OCI-LY3 (cell line): ENCODE results near the gene GORASP1.

ENCODE experiments used
- H2AFZ ChIP-seq: fragments of 200-600, 300-600 bp; shearing (Covaris generic); 2 replicates; pipeline ENCODE4 v1.6.0; 2014; ENCODE audit warnings: antibody characterized with exemption, low read depth, low read length
- H3K27ac ChIP-seq: fragments of 200-600, 300-600 bp; sonication (generic); 2 replicates; pipeline ENCODE4 v1.5.1; 2014; ENCODE audit warnings: mild to moderate bottlenecking, low read length, moderate library complexity, mixed read lengths
- H3K27me3 ChIP-seq: fragments of 200-600, 300-600 bp; sonication (generic); 2 replicates; pipeline ENCODE4 v1.6.1; 2014; ENCODE audit warnings: low read depth, low read length, mixed read lengths
- H3K36me3 ChIP-seq: fragments of 200-600, 300-600 bp; sonication (generic); replicated peaks from 2 replicates; pipeline ENCODE3; 2014; ENCODE audit warnings: low read depth, low read length, mixed read lengths
- H3K4me1 ChIP-seq: fragments of 300-600, 200-600 bp; sonication (generic); 2 replicates; pipeline ENCODE4 v1.6.1; 2014; ENCODE audit warnings: low read length, mixed read lengths
- H3K4me2 ChIP-seq: fragments of 200-600, 300-600 bp; sonication (generic); 2 replicates; pipeline ENCODE4 v1.6.1; 2014; ENCODE audit warnings: low read length, mixed read lengths
- H3K4me3 ChIP-seq: fragments of 300-600, 200-600 bp; sonication (generic); 2 replicates; pipeline ENCODE4 v1.5.1; 2014; ENCODE audit warnings: antibody characterized with exemption, mild to moderate bottlenecking, low read length, moderate library complexity
- H3K79me2 ChIP-seq: fragments of 300-600, 200-600 bp; shearing (Covaris generic); 2 replicates; pipeline ENCODE4 v1.6.1; 2014; ENCODE audit warnings: mild to moderate bottlenecking, low read length, mixed read lengths
- H3K9ac ChIP-seq: fragments of 300-600, 200-600 bp; shearing (Covaris generic); 2 replicates; pipeline ENCODE4 v1.6.0; 2014; ENCODE audit warnings: mild to moderate bottlenecking, low read length, moderate library complexity
- H3K9me3 ChIP-seq: fragments of 200-600, 300-600 bp; shearing (Covaris generic); 2 replicates; pipeline ENCODE4 v1.6.1; 2014; ENCODE audit warnings: low read length, mixed read lengths; ENCODE audit not compliant: insufficient read depth
- H4K20me1 ChIP-seq: fragments of 200-600, 300-600 bp; sonication (generic); 2 replicates; pipeline ENCODE4 v1.6.1; 2016; ENCODE audit warnings: low read length, mixed read lengths; ENCODE audit not compliant: insufficient read depth
- CTCF ChIP-seq: fragments of 200-600, 300-600 bp; sonication (generic); IDR thresholded peaks from 2 replicates; pipeline ENCODE4 v1.5.1; 2014; ENCODE audit warnings: antibody characterized with exemption, low read length, low read depth
- EZH2phosphoT487 ChIP-seq: fragments of 200-600 bp; shearing (Covaris generic); IDR thresholded peaks from 2 replicates; pipeline ENCODE4 v1.6.1; 2018; ENCODE audit warnings: antibody characterized with exemption, mixed run types, low read depth

GORASP1 gene

GRCh38 chr3:39137991-39138803, 30.8 kb upstream of the GORASP1 start:
- H4K20me1 ChIP-seq: peaks cover 7% of the 10 kb centered on the region; the same call in 1 of the 2 replicates
- H3K79me2 ChIP-seq: no peaks in the 10 kb centered on the region
- H3K4me2 ChIP-seq: peak overlapping the region; percentile 65
- TF ChIP-seq CTCF: no peak
- TF ChIP-seq EZH2phosphoT487: no peak
- H3K27ac ChIP-seq: no peak overlapping the region
- peaks cover 31% of the 10 kb centered on the region for H3K36me3 ChIP-seq
- H2AFZ ChIP-seq: no peak overlapping the region
- no peak overlapping the region for H3K4me3 ChIP-seq
- peaks cover 19% of the 10 kb centered on the region for H3K4me1 ChIP-seq
- no peaks in the 10 kb centered on the region for H3K27me3 ChIP-seq
- no peak overlapping the region for H3K9ac ChIP-seq
- no peaks in the 10 kb centered on the region for H3K9me3 ChIP-seq

- no peak for TF ChIP-seq EZH2phosphoT487
- TF ChIP-seq CTCF: no peak
Observed at GRCh38 chr3:39137435-39137936, 30.1 kb upstream of the GORASP1 start.

GRCh38 chr3:39136533-39137434, 29.4 kb upstream of the GORASP1 start:
- no peak for TF ChIP-seq EZH2phosphoT487
- TF ChIP-seq CTCF: peak; percentile 7; the same call in 1 of the 2 replicates
- no peak overlapping the region for H3K4me3 ChIP-seq
- peaks cover 19% of the 10 kb centered on the region for H3K4me1 ChIP-seq
- H3K36me3 ChIP-seq: peaks cover 17% of the 10 kb centered on the region
- H2AFZ ChIP-seq: no peak overlapping the region
- H3K9ac ChIP-seq: no peak overlapping the region
- H3K9me3 ChIP-seq: no peaks in the 10 kb centered on the region
- peaks cover 3% of the 10 kb centered on the region; the same call in 1 of the 2 replicates for H4K20me1 ChIP-seq
- H3K4me2 ChIP-seq: no peak overlapping the region
- no peaks in the 10 kb centered on the region for H3K27me3 ChIP-seq
- H3K27ac ChIP-seq: no peak overlapping the region
- H3K79me2 ChIP-seq: no peaks in the 10 kb centered on the region

More at GRCh38 chr3:39137435-39137936, 30.1 kb upstream of the GORASP1 start:
- H3K79me2 ChIP-seq: no peaks in the 10 kb centered on the region
- H3K4me1 ChIP-seq: peaks cover 19% of the 10 kb centered on the region
- H3K36me3 ChIP-seq: peaks cover 24% of the 10 kb centered on the region
- H2AFZ ChIP-seq: no peak overlapping the region
- H4K20me1 ChIP-seq: peaks cover 7% of the 10 kb centered on the region; the same call in 1 of the 2 replicates
- H3K9me3 ChIP-seq: no peaks in the 10 kb centered on the region
- H3K4me2 ChIP-seq: no peak overlapping the region
- H3K4me3 ChIP-seq: no peak overlapping the region
- no peak overlapping the region for H3K9ac ChIP-seq
- no peak overlapping the region for H3K27ac ChIP-seq
- no peaks in the 10 kb centered on the region for H3K27me3 ChIP-seq
